ENCODE measurements around the gene NEXN.

GRCh38 chr1:77975386-77975785, 87.0 kb downstream of the NEXN start:
- no peak for TF ChIP-seq POU6F1 (CRISPR knock-in tag; IDR thresholded peaks at IDR 0.05; ENCODE audit: borderline replicate concordance, low read depth)
- TF ChIP-seq ARNTL (CRISPR knock-in tag; IDR thresholded peaks at IDR 0.05; ENCODE audit: borderline replicate concordance, low read depth) = no peak
- TF ChIP-seq ESRRG (CRISPR knock-in tag; IDR thresholded peaks at IDR 0.05) = no peak

All from SK-N-SH treated with all-trans-retinoic acid at 6 μM for 48 hours (cell line).